Erythroblast (primary cell): Measurements from ENCODE around the gene COL19A1.

Experiments used
- GATA1 ChIP-seq: IDR thresholded peaks from 2 replicates; pipeline ENCODE4 v1.6.1; 2011; ENCODE audit warnings: low read depth, mild to moderate bottlenecking, control low read depth, low read length, moderate library complexity
- POLR2A ChIP-seq: IDR thresholded peaks from 2 replicates; pipeline ENCODE4 v1.6.1; 2011; ENCODE audit warnings: mild to moderate bottlenecking, low read length

DNA sequence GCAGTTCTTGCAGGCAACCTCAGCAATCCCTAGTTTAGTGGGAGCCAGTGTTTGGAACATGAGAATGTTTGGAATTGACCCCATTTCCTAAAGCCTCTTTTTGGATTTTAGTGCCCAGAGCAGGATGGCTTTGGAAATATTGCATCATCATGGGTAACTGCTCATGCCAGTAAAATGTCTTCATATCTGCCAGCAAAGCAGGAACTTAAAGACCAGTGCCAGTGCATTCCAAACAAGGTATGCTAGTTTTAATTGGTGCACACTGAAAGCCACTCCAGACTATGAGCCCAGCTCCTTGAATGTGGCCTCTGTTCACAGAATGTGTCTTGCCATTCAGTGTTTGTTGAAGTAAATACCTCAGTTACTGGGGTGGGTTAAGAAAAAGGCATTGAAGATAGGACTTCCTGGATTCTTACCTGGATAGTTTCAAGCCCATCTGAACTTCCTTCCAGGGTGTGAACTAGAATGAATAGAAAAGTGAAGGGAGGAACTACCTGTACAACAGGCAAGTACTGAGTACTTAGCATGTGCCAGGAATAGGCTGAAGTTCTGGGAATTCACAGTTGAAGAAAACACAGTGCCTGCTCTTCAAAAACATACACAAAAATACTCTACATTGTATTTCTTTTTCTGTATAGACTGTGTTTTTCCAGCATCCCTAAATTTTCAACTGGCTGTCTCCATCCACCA lies 70.5 kb downstream of the COL19A1 start:
- TF ChIP-seq POLR2A (no peak), GATA1 (no peak)
